ENCODE data around the gene PRAMEF7. TPM values are rescaled to one million over a fixed set of nuclear protein-coding genes. Genes with fewer than 3 reads are reported as not detected.
"Not testable (repeated sequence)": the region's sequence is repeated elsewhere in the genome, so short reads cannot be mapped to it uniquely, and the experiment has no call there.

The PRAMEF7 gene
- total RNA-seq (not detected in 2 replicates), polyA plus RNA-seq (not detected in 2 replicates), polyA minus RNA-seq (ENCODE audit: low replicate concordance) (not detected in 2 replicates)
- polyA plus RNA-seq (2012): not detected in 2 replicates

GRCh38 chr1:12916310-12916709 lies at the start of gene PRAMEF7:
Gene PRAMEF7, plus strand, starts transcription at chr1:12916610. Its CDS starts 1,083 bp downstream, at chr1:12917693.
- not testable (repeated sequence) for H4K20me1 ChIP-seq (ENCODE audit: control insufficient read depth, extremely low read depth, insufficient read depth, low read length); H3K27ac ChIP-seq (ENCODE audit: insufficient read depth, low read length)

GRCh38 chr1:12878453-12878852 lies 38.0 kb upstream of the PRAMEF7 start:
- H3K4me1 ChIP-seq (ENCODE audit: control insufficient read depth, extremely low read depth, insufficient read depth, low read length); DNase-seq (ENCODE audit: low read depth in 2 of 2); H3K27me3 ChIP-seq (ENCODE audit: control insufficient read depth, insufficient read depth, low read length); H3K9ac ChIP-seq (ENCODE audit: insufficient read depth, low read length); H3K9me3 ChIP-seq (ENCODE audit: control insufficient read depth, insufficient read depth, low read depth, low read length); H3K79me2 ChIP-seq (ENCODE audit: control insufficient read depth, insufficient read depth, low read length); H2AFZ ChIP-seq (ENCODE audit: low read length); H3K27ac ChIP-seq (ENCODE audit: insufficient read depth, low read length); H3K36me3 ChIP-seq (ENCODE audit: control insufficient read depth, insufficient read depth, low read length); H3K4me2 ChIP-seq (ENCODE audit: extremely low read depth, insufficient read depth, low read length); H4K20me1 ChIP-seq (ENCODE audit: control insufficient read depth, extremely low read depth, insufficient read depth, low read length); H3K4me3 ChIP-seq (replicated peaks in 1 of 4; ENCODE audit: control extremely low read depth in 1 of 4, insufficient read depth in 1 of 4, low read depth in 3 of 4, low read length in 4 of 4): not testable (repeated sequence)

More at GRCh38 chr1:12916310-12916709, at the start of gene PRAMEF7:
- not testable (repeated sequence) for H3K4me3 ChIP-seq (replicated peaks in 1 of 4; ENCODE audit: control extremely low read depth in 1 of 4, insufficient read depth in 1 of 4, low read depth in 3 of 4, low read length in 4 of 4); DNase-seq (ENCODE audit: low read depth in 2 of 2); H2AFZ ChIP-seq (ENCODE audit: low read length); H3K9me3 ChIP-seq (ENCODE audit: control insufficient read depth, insufficient read depth, low read depth, low read length); H3K4me1 ChIP-seq (ENCODE audit: control insufficient read depth, extremely low read depth, insufficient read depth, low read length); H3K27me3 ChIP-seq (ENCODE audit: control insufficient read depth, insufficient read depth, low read length); H3K36me3 ChIP-seq (ENCODE audit: control insufficient read depth, insufficient read depth, low read length); H3K79me2 ChIP-seq (ENCODE audit: control insufficient read depth, insufficient read depth, low read length); H3K4me2 ChIP-seq (ENCODE audit: extremely low read depth, insufficient read depth, low read length); H3K9ac ChIP-seq (ENCODE audit: insufficient read depth, low read length)

- not testable (repeated sequence) for DNase-seq (ENCODE audit: low read depth in 2 of 2); H3K79me2 ChIP-seq (ENCODE audit: control insufficient read depth, insufficient read depth, low read length); H3K9me3 ChIP-seq (ENCODE audit: control insufficient read depth, insufficient read depth, low read depth, low read length); H2AFZ ChIP-seq (ENCODE audit: low read length); H3K4me2 ChIP-seq (ENCODE audit: extremely low read depth, insufficient read depth, low read length); H3K4me1 ChIP-seq (ENCODE audit: control insufficient read depth, extremely low read depth, insufficient read depth, low read length); H4K20me1 ChIP-seq (ENCODE audit: control insufficient read depth, extremely low read depth, insufficient read depth, low read length); H3K27me3 ChIP-seq (ENCODE audit: control insufficient read depth, insufficient read depth, low read length); H3K9ac ChIP-seq (ENCODE audit: insufficient read depth, low read length); H3K36me3 ChIP-seq (ENCODE audit: control insufficient read depth, insufficient read depth, low read length); H3K4me3 ChIP-seq (replicated peaks in 1 of 4; ENCODE audit: control extremely low read depth in 1 of 4, insufficient read depth in 1 of 4, low read depth in 3 of 4, low read length in 4 of 4); H3K27ac ChIP-seq (ENCODE audit: insufficient read depth, low read length)
Observed at GRCh38 chr1:12886101-12886500, 30.3 kb upstream of the PRAMEF7 start, which contains the start of gene PRAMEF4. Gene PRAMEF4, minus strand, starts transcription at chr1:12886201. Its CDS starts 2,807 bp downstream, at chr1:12883394.

- not testable (repeated sequence) for H3K4me2 ChIP-seq (ENCODE audit: extremely low read depth, insufficient read depth, low read length); DNase-seq (ENCODE audit: low read depth in 2 of 2)
Observed at GRCh38 chr1:12898170-12898569, 18.2 kb upstream of the PRAMEF7 start, which contains the start of gene PRAMEF10. Gene PRAMEF10, minus strand, starts transcription at chr1:12898270. Its CDS starts 2,423 bp downstream, at chr1:12895847.

GRCh38 chr1:12899186-12899585 lies 17.2 kb upstream of the PRAMEF7 start:
- not testable (repeated sequence) for H3K9ac ChIP-seq (ENCODE audit: insufficient read depth, low read length); H3K27ac ChIP-seq (ENCODE audit: insufficient read depth, low read length); H4K20me1 ChIP-seq (ENCODE audit: control insufficient read depth, extremely low read depth, insufficient read depth, low read length); H3K36me3 ChIP-seq (ENCODE audit: control insufficient read depth, insufficient read depth, low read length); DNase-seq (ENCODE audit: low read depth in 2 of 2); H2AFZ ChIP-seq (ENCODE audit: low read length); H3K4me3 ChIP-seq (replicated peaks in 1 of 4; ENCODE audit: control extremely low read depth in 1 of 4, insufficient read depth in 1 of 4, low read depth in 3 of 4, low read length in 4 of 4); H3K27me3 ChIP-seq (ENCODE audit: control insufficient read depth, insufficient read depth, low read length); H3K4me1 ChIP-seq (ENCODE audit: control insufficient read depth, extremely low read depth, insufficient read depth, low read length); H3K4me2 ChIP-seq (ENCODE audit: extremely low read depth, insufficient read depth, low read length); H3K79me2 ChIP-seq (ENCODE audit: control insufficient read depth, insufficient read depth, low read length); H3K9me3 ChIP-seq (ENCODE audit: control insufficient read depth, insufficient read depth, low read depth, low read length)

More at GRCh38 chr1:12898170-12898569, 18.2 kb upstream of the PRAMEF7 start, which contains the start of gene PRAMEF10:
- not testable (repeated sequence) for H3K36me3 ChIP-seq (ENCODE audit: control insufficient read depth, insufficient read depth, low read length); H3K9me3 ChIP-seq (ENCODE audit: control insufficient read depth, insufficient read depth, low read depth, low read length); H2AFZ ChIP-seq (ENCODE audit: low read length); H3K4me1 ChIP-seq (ENCODE audit: control insufficient read depth, extremely low read depth, insufficient read depth, low read length); H3K4me3 ChIP-seq (replicated peaks in 1 of 4; ENCODE audit: control extremely low read depth in 1 of 4, insufficient read depth in 1 of 4, low read depth in 3 of 4, low read length in 4 of 4); H4K20me1 ChIP-seq (ENCODE audit: control insufficient read depth, extremely low read depth, insufficient read depth, low read length); H3K79me2 ChIP-seq (ENCODE audit: control insufficient read depth, insufficient read depth, low read length); H3K27me3 ChIP-seq (ENCODE audit: control insufficient read depth, insufficient read depth, low read length); H3K9ac ChIP-seq (ENCODE audit: insufficient read depth, low read length); H3K27ac ChIP-seq (ENCODE audit: insufficient read depth, low read length)

GRCh38 chr1:12903793-12904572 lies 12.4 kb upstream of the PRAMEF7 start:
- H3K9me3 ChIP-seq (ENCODE audit: control insufficient read depth, insufficient read depth, low read depth, low read length); H3K79me2 ChIP-seq (ENCODE audit: control insufficient read depth, insufficient read depth, low read length); H4K20me1 ChIP-seq (ENCODE audit: control insufficient read depth, extremely low read depth, insufficient read depth, low read length); H3K27me3 ChIP-seq (ENCODE audit: control insufficient read depth, insufficient read depth, low read length); H3K36me3 ChIP-seq (ENCODE audit: control insufficient read depth, insufficient read depth, low read length); DNase-seq (ENCODE audit: low read depth in 2 of 2); H3K27ac ChIP-seq (ENCODE audit: insufficient read depth, low read length); H3K4me1 ChIP-seq (ENCODE audit: control insufficient read depth, extremely low read depth, insufficient read depth, low read length); H3K9ac ChIP-seq (ENCODE audit: insufficient read depth, low read length); H3K4me2 ChIP-seq (ENCODE audit: extremely low read depth, insufficient read depth, low read length); H2AFZ ChIP-seq (ENCODE audit: low read length); H3K4me3 ChIP-seq (replicated peaks in 1 of 4; ENCODE audit: control extremely low read depth in 1 of 4, insufficient read depth in 1 of 4, low read depth in 3 of 4, low read length in 4 of 4): not testable (repeated sequence)

Data from fibroblast of lung (primary cell).